ENCODE measurements around the gene KANSL1.

The KANSL1 gene

GRCh38 chr17:46200197-46200596 is 7.0 kb upstream of the KANSL1 start:
- Histone ChIP-seq H3K4me1 (ENCODE audit: insufficient read depth, poor library complexity, severe bottlenecking) (no peaks in the 10 kb centered on the region), H3K27ac (ENCODE audit: poor library complexity, severe bottlenecking) (no peak overlapping the region), H3K27me3 (ENCODE audit: insufficient read depth, poor library complexity, severe bottlenecking) (no peaks in the 10 kb centered on the region), H3K4me3 (ENCODE audit: severe bottlenecking) (no peak overlapping the region), H3K36me3 (ENCODE audit: low read depth) (peaks cover 12% of the 10 kb centered on the region), H3K9me3 (ENCODE audit: severe bottlenecking) (peaks cover 8% of the 10 kb centered on the region)
- DNase-seq (ENCODE audit: low spot score) (no peak), ATAC-seq (ENCODE audit: low read depth) (no peak)
- TF ChIP-seq CTCF (IDR thresholded peaks at IDR 0.05; ENCODE audit: poor library complexity, severe bottlenecking): no peak

- peaks cover 4% of the 10 kb centered on the region for H3K4me1 ChIP-seq (ENCODE audit: insufficient read depth, poor library complexity, severe bottlenecking)
- no peak for TF ChIP-seq CTCF (IDR thresholded peaks at IDR 0.05; ENCODE audit: poor library complexity, severe bottlenecking)
- peaks cover 8% of the 10 kb centered on the region for H3K9me3 ChIP-seq (ENCODE audit: severe bottlenecking)
- no peak overlapping the region for H3K4me3 ChIP-seq (ENCODE audit: severe bottlenecking)
- peaks cover 4% of the 10 kb centered on the region for H3K36me3 ChIP-seq (ENCODE audit: low read depth)
- ATAC-seq (ENCODE audit: low read depth) (no peak), DNase-seq (ENCODE audit: low spot score) (no peak)
- no peak overlapping the region for H3K27ac ChIP-seq (ENCODE audit: poor library complexity, severe bottlenecking)
- H3K27me3 ChIP-seq (ENCODE audit: insufficient read depth, poor library complexity, severe bottlenecking): no peaks in the 10 kb centered on the region
Measured at GRCh38 chr17:46199379-46199778, 6.2 kb upstream of the KANSL1 start.

GRCh38 chr17:46198233-46198632 is 5.0 kb upstream of the KANSL1 start:
- H3K4me3 ChIP-seq (ENCODE audit: severe bottlenecking): no peak overlapping the region

GRCh38 chr17:46197530-46197929 is 4.3 kb upstream of the KANSL1 start:
- Histone ChIP-seq H3K27ac (ENCODE audit: poor library complexity, severe bottlenecking) (no peak overlapping the region), H3K36me3 (ENCODE audit: low read depth) (peaks cover 4% of the 10 kb centered on the region; the same call in 1 of the 2 replicates), H3K9me3 (ENCODE audit: severe bottlenecking) (peaks cover 8% of the 10 kb centered on the region), H3K4me3 (ENCODE audit: severe bottlenecking) (no peak overlapping the region), H3K4me1 (ENCODE audit: insufficient read depth, poor library complexity, severe bottlenecking) (peaks cover 6% of the 10 kb centered on the region), H3K27me3 (ENCODE audit: insufficient read depth, poor library complexity, severe bottlenecking) (no peaks in the 10 kb centered on the region)
- ATAC-seq (ENCODE audit: low read depth) (no peak), DNase-seq (ENCODE audit: low spot score) (no peak)
- no peak for TF ChIP-seq CTCF (IDR thresholded peaks at IDR 0.05; ENCODE audit: poor library complexity, severe bottlenecking)

More at GRCh38 chr17:46198233-46198632, 5.0 kb upstream of the KANSL1 start:
- Histone ChIP-seq H3K9me3 (ENCODE audit: severe bottlenecking) (peaks cover 8% of the 10 kb centered on the region), H3K36me3 (ENCODE audit: low read depth) (peaks cover 4% of the 10 kb centered on the region; the same call in 1 of the 2 replicates), H3K27ac (ENCODE audit: poor library complexity, severe bottlenecking) (no peak overlapping the region), H3K4me1 (ENCODE audit: insufficient read depth, poor library complexity, severe bottlenecking) (peaks cover 6% of the 10 kb centered on the region), H3K27me3 (ENCODE audit: insufficient read depth, poor library complexity, severe bottlenecking) (no peaks in the 10 kb centered on the region)
- TF ChIP-seq CTCF (IDR thresholded peaks at IDR 0.05; ENCODE audit: poor library complexity, severe bottlenecking): no peak
- no peak for ATAC-seq (ENCODE audit: low read depth)
- no peak for DNase-seq (ENCODE audit: low spot score)

GRCh38 chr17:46195939-46196716 is 2.9 kb upstream of the KANSL1 start:
- TF ChIP-seq CTCF (IDR thresholded peaks at IDR 0.05; ENCODE audit: poor library complexity, severe bottlenecking): no peak
- DNase-seq (ENCODE audit: low spot score) (no peak), ATAC-seq (ENCODE audit: low read depth) (no peak)
- H3K36me3 ChIP-seq (ENCODE audit: low read depth): peaks cover 4% of the 10 kb centered on the region; the same call in 1 of the 2 replicates
- peaks cover 8% of the 10 kb centered on the region for H3K4me1 ChIP-seq (ENCODE audit: insufficient read depth, poor library complexity, severe bottlenecking)
- no peak overlapping the region for H3K27ac ChIP-seq (ENCODE audit: poor library complexity, severe bottlenecking)
- H3K9me3 ChIP-seq (ENCODE audit: severe bottlenecking): peaks cover 8% of the 10 kb centered on the region
- H3K27me3 ChIP-seq (ENCODE audit: insufficient read depth, poor library complexity, severe bottlenecking): no peaks in the 10 kb centered on the region
- no peak overlapping the region for H3K4me3 ChIP-seq (ENCODE audit: severe bottlenecking)

Data from RWPE2 (cell line).